Measurements from ENCODE around the gene ZGLP1.

ZGLP1 gene

DNA sequence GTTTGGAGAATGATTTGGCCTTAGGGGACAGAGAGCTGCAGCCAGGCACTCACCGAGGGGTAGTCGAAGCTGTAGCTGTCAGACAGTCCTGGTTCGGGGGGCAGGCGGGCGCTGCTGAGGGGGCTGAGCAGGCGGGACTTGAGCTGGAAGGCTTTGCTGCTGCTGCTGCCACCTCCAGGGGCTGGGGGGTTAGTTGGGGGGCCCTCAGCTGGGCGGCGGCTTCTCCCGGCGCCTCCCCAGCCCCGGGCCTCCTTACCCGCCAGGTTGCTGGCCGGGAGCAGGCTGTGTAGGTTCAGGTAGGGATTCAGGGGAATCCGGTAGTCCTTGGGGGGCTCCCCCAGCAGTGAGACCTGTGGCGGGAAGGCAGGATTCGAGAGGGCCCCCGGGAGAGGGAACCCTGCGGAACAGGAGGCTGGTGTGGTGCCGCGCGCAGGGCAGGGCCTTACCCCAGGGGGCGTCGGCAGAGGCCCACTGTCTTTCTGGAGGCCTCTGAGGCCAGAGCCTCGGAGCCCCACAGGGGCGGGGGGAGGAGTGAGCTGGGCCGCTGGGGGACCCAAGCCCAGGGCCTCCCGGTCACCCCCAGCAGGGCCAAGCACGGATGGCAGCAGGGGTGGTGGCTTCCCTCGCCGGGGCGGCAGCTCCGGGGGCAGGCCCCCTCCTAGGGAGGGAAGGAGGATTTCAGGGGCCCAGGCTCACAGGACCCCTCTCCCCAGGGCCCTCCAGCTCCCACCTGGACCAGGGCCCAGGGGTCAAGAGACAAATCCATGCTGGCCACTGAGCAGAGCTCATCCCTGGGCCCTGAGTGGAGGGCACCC, 11.2 kb upstream of the ZGLP1 start:
- H3K27ac ChIP-seq = no peak overlapping the region
- H3K27me3 ChIP-seq (ENCODE audit: control insufficient read depth, insufficient read depth, low read length) = no peaks in the 10 kb centered on the region
- H3K4me1 ChIP-seq = peaks cover 9% of the 10 kb centered on the region
- H3K9ac ChIP-seq = no peak overlapping the region
- peaks cover 3% of the 10 kb centered on the region for H3K79me2 ChIP-seq
- no peak overlapping the region for H3K4me3 ChIP-seq (ENCODE audit: low read depth, low read length)
- H3K4me2 ChIP-seq (ENCODE audit: low read length) = no peak overlapping the region
- H3K9me3 ChIP-seq (ENCODE audit: control insufficient read depth, low read length) = no peaks in the 10 kb centered on the region
- H3K36me3 ChIP-seq (ENCODE audit: control insufficient read depth, insufficient read depth, low read length) = no peaks in the 10 kb centered on the region
- TF ChIP-seq, protein P1, sequence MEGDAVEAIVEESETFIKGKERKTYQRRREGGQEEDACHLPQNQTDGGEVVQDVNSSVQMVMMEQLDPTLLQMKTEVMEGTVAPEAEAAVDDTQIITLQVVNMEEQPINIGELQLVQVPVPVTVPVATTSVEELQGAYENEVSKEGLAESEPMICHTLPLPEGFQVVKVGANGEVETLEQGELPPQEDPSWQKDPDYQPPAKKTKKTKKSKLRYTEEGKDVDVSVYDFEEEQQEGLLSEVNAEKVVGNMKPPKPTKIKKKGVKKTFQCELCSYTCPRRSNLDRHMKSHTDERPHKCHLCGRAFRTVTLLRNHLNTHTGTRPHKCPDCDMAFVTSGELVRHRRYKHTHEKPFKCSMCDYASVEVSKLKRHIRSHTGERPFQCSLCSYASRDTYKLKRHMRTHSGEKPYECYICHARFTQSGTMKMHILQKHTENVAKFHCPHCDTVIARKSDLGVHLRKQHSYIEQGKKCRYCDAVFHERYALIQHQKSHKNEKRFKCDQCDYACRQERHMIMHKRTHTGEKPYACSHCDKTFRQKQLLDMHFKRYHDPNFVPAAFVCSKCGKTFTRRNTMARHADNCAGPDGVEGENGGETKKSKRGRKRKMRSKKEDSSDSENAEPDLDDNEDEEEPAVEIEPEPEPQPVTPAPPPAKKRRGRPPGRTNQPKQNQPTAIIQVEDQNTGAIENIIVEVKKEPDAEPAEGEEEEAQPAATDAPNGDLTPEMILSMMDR (IDR thresholded peaks at IDR 0.05) = no peak
- no peak overlapping the region for H2AFZ ChIP-seq

DNA sequence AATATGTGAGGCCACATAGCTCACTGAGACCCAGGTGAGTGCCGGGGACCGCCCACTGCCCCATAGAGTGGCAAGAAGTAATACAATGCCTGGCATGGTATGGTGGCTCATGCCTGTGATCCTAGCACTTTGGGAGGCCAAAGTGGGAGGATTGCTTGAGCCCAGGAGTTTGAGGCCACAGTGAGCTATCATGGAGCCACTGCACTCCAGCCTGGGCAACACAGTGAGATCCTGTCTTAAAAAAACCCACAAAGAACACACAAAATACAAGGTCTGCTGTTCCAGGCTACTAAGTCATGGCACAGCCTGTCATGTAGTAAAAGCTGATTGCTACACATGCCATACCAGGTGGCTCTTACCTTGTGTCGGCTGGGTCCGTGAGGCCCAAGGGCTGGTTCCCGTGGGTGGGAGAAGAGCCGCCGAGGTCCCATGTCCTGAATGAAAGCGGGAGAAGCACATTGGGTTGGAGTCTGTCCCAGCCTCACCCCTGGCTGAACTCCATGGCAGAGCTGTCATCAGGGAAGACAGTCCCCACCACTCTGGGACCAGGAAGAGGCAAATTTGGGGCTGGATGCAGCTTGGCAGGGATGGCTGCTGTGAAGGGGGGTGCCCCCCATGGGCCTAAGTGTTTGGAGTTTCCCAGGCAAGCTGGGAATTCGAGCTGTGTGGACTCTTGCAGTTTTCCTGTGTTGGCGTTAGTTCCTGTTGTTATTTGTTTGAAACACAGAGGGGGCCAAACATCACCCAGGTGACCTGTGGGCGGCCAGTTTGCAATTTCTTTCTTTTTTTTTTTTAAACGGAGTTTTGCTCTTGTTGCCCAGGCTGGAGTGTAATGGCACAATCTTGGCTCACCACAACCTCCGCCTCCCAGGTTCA, 9.4 kb upstream of the ZGLP1 start:
- Histone ChIP-seq H3K9ac (no peak overlapping the region), H3K9me3 (ENCODE audit: control insufficient read depth, low read length) (no peaks in the 10 kb centered on the region), H2AFZ (no peak overlapping the region), H3K4me2 (ENCODE audit: low read length) (no peak overlapping the region), H3K79me2 (no peaks in the 10 kb centered on the region), H3K36me3 (ENCODE audit: control insufficient read depth, insufficient read depth, low read length) (no peaks in the 10 kb centered on the region), H3K4me3 (ENCODE audit: low read depth, low read length) (no peak overlapping the region), H3K4me1 (peaks cover 9% of the 10 kb centered on the region), H3K27me3 (ENCODE audit: control insufficient read depth, insufficient read depth, low read length) (no peaks in the 10 kb centered on the region), H3K27ac (no peak overlapping the region)
- TF ChIP-seq, protein P1 (IDR thresholded peaks at IDR 0.05) = no peak

DNA sequence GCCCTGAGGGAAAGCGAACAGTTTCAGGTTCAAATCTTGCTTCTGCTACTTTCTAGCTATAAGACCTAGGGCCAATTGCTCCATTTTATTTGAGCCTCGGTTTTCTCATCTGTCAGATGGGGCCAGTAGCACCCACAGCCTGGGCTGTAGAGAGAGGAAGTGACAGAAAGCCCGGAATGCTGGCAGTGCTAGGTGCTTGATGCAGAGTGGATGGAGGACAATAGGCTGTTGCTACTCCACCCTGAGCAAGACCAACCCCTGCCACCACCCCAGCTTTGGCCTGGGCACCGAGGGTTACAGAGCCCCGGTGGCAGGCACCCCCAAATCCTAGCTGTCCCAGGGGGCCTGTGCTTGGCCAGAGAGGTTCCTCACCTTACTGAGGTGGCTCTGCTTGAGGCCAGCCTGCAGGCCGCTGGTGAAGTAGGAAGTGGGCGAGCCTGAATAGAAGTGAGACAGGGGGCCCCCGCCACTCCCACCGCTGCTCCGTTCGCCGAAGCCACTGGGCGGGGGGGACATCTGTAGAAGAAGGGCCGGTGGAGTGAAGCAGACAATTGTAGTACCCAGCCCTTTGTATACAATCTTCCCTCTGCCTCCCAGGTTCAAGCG, 8.3 kb upstream of the ZGLP1 start:
- no peaks in the 10 kb centered on the region for H3K9me3 ChIP-seq (ENCODE audit: control insufficient read depth, low read length)
- no peaks in the 10 kb centered on the region for H3K27me3 ChIP-seq (ENCODE audit: control insufficient read depth, insufficient read depth, low read length)
- H3K4me3 ChIP-seq (ENCODE audit: low read depth, low read length) = no peak overlapping the region
- no peak overlapping the region for H3K27ac ChIP-seq
- H3K79me2 ChIP-seq = no peaks in the 10 kb centered on the region
- H3K36me3 ChIP-seq (ENCODE audit: control insufficient read depth, insufficient read depth, low read length) = no peaks in the 10 kb centered on the region
- TF ChIP-seq, protein P1 (IDR thresholded peaks at IDR 0.05) = no peak
- no peak overlapping the region for H2AFZ ChIP-seq
- H3K4me1 ChIP-seq = peaks cover 9% of the 10 kb centered on the region
- no peak overlapping the region for H3K9ac ChIP-seq
- H3K4me2 ChIP-seq (ENCODE audit: low read length) = no peak overlapping the region

DNA sequence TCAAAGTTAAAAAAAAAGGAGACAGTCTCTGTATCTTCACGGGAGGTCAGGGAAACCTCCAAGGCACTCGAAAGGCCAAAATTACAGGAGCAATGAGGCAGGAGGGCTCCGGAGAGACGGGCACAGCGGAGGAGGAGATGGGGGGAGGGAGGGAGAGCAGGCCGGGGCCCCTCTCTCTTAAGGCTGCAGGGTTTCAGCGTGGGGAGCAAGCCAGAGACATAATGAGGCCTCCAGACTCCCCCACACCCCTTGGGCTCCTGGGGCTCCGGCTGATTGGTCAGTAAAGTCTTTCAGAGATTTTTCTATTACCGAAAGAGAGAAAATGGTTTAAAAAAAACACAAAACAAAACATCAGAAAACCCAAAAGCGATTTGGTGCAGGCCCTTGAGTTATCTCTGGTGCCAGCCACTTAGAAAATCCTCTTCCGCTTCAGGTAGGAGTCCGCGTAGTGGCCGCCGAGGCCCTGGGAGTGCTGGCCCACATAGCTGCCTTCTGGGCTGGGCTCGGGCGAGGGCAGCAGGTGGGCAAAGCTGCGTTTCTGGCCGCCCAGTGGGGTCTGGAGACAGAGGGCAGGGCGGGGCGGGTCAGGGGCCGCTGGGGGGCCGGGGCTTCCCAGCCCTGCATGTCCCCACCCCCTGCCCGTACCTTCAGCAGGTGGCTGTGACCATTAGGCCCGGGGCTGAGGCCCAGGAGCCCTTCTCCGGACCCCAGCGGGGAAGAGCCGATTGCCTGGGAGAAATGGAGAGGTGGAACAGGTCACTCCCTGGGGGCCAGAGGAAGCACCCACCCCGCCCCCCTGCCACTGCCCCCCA, 7.6 kb upstream of the ZGLP1 start:
- Histone ChIP-seq H3K4me2 (ENCODE audit: low read length) (no peak overlapping the region), H3K27me3 (ENCODE audit: control insufficient read depth, insufficient read depth, low read length) (no peaks in the 10 kb centered on the region), H3K4me1 (peaks cover 9% of the 10 kb centered on the region), H3K9me3 (ENCODE audit: control insufficient read depth, low read length) (no peaks in the 10 kb centered on the region), H3K27ac (no peak overlapping the region), H3K36me3 (ENCODE audit: control insufficient read depth, insufficient read depth, low read length) (no peaks in the 10 kb centered on the region), H2AFZ (no peak overlapping the region), H3K4me3 (ENCODE audit: low read depth, low read length) (no peak overlapping the region), H3K79me2 (no peaks in the 10 kb centered on the region), H3K9ac (no peak overlapping the region)
- TF ChIP-seq, protein P1 (IDR thresholded peaks at IDR 0.05) = no peak
